ENCODE results near the gene CLK3.
"Not testable (repeated sequence)": the region's sequence is repeated elsewhere in the genome, so short reads cannot be mapped to it uniquely, and the experiment has no call there.

Gene CLK3

GRCh38 chr15:74615508-74616365 is at the start of gene CLK3:
CLK3 (plus strand) TSS chr15:74615836; CDS start chr15:74619197, 3,361 bp downstream.
- peak; percentile 97 for DNase-seq

DNA sequence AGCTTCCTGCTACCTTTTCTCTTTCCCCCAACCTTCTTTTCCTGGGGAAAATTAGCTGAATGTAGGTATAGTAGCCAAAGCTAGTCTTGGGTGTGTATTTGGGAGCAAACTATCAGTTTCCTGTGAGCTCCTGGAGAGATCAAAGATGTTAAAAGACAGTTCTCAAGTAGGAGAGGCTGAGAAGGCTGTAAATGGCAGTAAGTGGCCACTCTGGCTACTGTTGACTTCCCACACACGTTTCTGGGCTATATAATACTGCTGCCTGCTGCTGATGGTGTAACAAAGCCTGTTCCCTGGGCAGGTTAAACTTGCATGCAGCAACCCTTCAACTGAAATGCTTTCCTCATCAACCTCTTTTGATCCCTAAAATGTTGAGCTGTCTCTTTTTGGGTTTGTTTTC is 47.0 kb upstream of the CLK3 start:
- no peak for DNase-seq

- no peak for DNase-seq
Observed at GRCh38 chr15:74569731-74570070, 45.9 kb upstream of the CLK3 start.

DNA sequence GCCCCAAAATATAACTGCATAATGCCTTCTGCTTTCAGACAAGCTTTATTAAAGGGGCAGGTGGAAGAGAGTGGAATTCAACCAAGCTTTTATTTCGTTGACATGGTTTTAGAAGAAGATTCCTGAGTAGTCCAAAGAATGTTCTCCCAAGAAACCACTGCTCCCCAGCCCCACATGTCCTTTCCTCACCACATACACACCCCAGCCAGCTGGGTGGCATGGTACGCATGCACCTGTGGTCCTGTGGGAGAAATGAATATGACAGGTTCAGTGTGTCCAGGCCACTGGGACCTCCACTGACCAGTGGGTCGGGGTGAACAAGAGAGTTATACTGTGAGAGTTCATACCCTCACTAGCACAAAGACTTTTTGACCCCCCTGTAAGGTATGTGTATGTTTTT is 44.4 kb upstream of the CLK3 start:
- DNase-seq = no peak

DNA sequence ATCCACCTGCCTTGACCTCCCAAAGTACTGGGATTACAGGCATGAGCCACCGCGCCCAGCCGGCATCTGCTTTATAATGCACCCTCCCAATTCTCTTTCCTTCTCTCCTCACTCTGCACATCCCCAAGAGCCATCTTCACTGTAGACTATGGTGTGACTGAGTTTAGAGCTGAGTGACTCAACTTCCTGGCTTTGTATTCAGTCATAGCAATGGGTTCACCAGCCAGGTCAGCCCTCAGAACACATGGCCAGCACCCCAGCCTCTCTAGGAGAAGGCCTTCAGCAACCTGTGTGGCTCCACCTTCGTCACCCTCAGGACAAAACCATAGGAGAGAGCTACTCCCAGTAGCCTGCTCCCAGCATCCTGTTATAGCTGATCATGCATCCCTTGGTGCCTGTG is 41.6 kb upstream of the CLK3 start:
- no peak for DNase-seq

DNA sequence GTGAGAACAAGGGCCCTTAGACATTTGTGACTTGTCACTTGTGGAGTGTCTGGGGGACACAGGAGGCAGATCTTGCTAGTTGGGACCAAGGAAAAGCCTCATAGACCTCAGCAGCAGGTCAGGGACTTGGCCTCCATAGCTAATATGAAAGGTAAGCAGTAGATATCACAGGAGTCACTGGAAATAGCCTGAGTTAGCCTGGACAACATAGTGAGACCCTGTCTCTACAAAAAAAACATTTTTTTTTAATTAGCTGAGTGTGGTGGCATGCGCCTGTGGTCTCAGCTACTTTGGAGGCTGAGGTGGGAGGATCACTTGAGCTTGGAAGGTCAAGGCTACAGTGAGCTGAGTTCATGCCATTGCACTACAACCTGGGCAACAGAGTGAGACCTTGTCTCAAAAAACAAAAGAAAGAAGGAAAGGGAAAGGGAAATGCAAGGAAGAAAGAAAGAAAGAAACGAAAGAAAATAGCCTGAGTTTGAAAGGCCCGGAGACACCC is 37.1 kb upstream of the CLK3 start:
- DNase-seq = no peak

DNA sequence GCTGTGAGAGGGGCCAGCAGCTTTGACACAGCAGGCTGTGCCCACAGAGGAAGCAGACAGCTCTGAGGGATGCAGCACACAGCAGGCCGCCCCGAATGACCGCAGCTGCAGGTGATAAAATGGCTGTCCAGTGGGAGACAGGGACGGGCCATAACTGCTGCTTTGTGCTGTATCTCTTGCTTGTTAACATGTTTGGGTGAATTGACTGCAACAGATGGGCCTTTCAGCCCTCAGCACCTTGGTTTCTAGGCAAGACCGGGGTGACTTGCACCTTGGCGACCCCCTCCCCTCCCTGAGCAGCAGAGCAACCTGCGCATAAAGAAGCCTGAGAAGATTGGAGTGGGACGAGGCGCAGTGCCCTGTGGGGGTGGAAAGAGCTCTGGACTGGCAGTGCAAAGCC is 36.6 kb upstream of the CLK3 start:
- no peak for DNase-seq

GRCh38 chr15:74580538-74581350 is 34.9 kb upstream of the CLK3 start:
- DNase-seq = no peak

DNA sequence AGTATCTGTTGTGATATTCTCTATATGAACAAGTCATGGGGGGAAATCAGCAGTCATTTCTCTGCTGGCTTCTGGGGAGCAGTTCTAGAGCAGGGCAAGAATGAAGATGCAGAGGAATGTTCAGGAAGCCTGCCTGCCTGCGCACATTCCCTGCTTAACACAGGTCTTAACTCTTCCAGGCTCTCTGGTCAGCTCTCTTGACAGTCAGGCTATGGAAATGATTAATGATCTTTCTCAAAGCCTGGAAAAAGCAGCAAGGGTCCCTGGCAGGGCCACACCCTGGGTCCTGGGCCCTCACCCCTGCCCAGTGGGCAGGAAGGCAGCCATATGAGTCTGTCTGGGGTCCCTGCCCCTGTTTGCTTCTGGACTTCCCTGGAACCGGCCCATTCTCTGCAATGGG is 31.4 kb upstream of the CLK3 start:
- DNase-seq = no peak

DNA sequence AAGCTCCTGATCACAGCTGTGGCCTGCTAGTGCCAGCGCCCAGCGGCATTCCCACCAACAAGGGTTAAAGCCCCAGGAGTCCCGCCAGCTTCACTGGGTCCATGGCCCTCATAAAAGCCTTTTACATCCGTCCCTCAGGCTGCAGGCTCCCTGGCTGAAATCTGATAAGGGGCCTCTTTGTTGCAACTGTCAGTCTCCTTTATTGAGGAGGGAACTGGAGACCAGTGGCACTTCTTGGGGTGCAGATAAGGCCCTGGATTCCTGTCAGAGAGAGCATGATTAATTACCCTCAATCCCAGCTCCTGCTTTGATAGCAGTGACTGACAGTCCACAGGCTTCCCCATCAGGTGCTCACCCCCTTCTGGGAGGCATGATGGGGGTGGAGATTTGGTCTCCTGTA is 30.9 kb upstream of the CLK3 start:
- peak; percentile 66 for DNase-seq

- DNase-seq = no peak
Observed at GRCh38 chr15:74585191-74585590, 30.4 kb upstream of the CLK3 start.

DNA sequence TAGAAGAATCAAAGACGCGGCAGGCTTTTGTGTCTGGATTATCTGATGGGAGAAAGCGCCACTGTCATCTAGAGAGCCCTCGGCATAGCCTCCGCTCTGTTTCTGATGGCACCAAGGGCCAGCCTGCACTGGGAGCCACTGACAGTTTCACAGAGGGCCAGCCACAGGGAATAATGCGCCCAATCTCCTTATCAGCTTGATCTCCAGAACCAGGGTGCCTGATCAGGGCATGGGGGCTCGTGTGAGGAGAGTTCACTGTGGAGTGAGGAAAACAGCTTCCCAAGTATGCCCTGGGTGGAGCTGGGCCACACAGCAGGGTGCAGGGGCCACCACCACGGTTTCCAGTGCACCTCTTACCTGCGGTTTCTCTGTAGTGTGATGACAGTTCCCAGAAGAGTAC is 29.8 kb upstream of the CLK3 start:
- DNase-seq = no peak

DNA sequence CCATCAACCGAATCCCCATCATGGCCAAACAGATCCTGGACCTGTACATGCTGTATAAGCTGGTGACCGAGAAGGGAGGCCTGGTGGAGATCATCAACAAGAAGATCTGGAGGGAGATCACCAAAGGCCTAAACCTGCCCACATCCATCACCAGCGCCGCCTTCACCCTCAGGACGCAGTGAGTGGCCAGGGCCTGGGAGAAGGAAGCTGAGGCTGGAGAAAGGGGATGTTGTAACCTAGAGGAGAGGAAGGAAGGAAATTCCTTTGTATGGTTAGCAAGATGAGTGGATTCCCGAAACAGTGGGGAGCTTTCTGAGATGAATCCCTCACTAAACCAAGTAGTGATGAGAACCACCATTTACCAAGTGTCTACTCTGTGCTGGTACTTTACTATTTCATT is 25.8 kb upstream of the CLK3 start:
- DNase-seq = no peak

DNA sequence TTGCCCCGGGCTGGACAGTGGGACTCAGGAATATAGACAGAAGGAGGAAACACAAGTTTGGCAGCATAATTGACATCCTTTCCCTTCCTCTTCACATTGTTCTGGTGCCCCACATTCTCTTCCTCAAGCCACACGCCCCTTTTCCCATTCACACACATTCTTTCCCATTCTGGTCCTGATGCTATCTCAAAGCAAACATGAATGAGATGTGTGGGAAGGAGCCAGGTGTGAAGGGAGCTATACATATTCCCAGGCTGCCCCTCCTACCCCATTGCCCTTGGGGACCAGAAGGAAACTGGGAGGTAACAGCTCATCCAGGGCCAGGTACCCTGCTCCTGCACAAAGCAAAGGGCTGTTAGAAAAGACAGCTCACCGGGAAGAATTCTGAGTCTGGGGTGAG is 23.4 kb upstream of the CLK3 start:
- peak; percentile 72 for DNase-seq

DNA sequence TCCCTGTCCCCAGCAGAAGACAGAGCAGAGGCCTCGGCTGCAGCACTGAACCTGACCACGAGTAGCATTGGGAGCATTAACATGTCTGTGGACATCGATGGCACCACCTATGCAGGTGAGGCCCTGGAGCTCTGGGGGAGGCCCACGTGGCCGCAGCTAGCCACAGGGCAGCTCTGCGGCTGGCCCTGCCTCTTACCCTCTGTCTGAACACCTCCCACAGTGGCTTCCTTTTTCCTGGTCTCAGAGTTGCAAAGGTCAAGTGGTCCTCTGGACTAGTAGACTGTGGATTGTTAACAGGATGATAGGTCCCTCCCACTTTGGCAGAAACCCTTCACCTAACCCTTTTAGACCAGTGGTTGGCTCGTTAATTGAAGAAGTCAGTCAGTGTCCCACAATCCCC is 22.5 kb upstream of the CLK3 start:
- no peak for DNase-seq

DNA sequence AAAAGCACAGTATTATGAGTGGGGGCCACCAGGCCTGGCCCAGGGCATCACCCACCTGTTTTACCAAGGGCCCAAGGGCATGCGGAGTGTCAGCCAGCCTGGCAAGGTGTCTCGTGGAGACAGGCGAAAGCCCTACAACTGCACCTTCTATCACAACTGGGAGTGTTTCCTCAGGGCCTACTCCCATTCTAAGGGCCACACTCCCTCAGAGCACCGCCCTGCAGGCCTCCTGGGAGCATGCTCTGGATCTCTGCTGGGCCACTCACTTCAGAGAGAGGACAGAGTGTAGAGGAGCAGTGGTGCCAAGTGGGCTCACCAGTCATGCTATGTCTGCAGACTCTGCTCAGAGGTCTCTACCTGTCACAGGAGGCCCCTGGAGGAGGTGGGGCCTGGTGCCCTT is 21.2 kb upstream of the CLK3 start:
- DNase-seq = no peak

- DNase-seq = no peak
Observed at GRCh38 chr15:74595271-74595670, 20.4 kb upstream of the CLK3 start.

- not testable (repeated sequence) for DNase-seq
Observed at GRCh38 chr15:74596736-74597135, 18.9 kb upstream of the CLK3 start.

DNA sequence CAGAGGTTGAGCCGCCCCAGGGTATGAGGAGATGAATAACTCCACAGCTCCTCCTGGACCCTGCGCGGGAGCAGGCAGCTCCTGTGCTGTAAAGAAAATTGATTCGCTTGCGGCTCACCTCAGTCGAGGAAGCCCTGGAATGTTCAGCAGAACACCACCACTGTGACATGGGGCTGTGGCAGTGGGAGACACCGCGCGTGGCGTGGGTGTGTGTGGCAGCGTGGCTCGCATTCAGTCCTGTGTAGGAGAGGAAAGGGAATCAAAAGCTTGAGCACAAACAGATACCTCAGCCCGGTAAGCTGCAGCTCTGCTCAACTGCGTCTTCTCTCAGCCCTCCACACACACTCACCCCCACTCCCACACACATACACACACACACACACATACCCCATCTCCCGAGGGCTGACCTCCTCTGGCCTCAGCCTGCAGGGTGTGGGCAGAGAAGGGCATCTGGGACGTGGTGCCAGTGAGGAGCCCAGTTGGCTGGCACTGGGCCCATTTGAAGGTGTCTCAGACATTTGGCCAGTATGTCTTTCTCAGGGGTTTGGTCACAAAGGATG is 18.4 kb upstream of the CLK3 start:
- DNase-seq = not testable (repeated sequence)

DNA sequence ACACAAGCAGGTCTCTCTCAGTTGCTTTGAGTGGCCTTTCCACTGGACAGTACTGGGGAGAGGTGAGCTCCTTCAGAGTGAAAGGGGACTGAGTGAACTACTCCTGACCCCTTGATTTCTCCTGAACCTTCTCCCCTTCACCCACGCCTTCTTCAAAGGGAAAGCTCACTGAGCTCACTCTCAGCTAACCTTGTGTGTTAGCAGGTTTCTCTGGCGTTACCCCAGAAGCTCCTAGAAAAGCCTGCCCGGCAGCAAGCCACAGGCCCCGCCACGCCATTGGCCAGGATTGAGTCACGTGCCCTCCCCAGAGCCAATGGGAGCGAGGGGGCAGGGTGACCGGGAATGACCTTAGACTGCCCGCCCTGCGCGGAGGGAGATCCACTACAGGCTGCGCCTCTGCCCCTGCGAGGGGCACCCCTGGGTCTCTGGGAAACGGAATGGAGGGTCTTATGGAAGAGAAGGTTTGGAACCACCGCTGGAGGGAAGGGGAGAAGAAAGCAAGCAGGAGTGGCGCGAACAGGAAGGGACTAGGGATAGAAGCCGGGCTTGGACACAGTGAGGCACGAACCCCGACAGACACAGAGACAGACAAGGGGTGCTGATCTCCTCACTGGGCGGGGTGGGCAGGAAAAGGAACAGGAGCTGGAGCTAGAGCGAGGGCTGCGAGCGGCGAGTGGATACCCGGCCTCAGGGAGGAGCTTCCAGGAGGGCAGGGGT is 17.4 kb upstream of the CLK3 start:
- peak; percentile 79 for DNase-seq

DNA sequence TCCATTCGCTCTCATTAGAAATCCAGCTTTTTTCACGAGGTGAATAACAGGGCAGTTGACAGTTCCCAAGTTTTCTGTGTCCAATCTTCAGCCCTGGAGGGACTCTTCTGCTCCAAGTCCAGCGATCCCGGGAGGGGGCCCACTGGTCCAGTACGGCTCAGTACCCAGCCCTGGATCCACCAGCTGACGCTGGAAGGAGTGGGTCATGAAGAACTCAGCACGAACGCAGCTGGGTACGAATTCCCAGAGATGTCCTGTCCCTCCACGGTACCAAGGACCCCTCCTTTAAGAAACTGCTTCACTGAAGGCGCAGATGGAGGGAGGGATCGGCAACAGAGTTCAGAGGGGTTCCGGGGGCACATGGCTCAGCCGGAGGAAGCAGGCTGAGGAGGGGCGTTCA is 16.5 kb upstream of the CLK3 start:
- DNase-seq = peak; percentile 43

DNA sequence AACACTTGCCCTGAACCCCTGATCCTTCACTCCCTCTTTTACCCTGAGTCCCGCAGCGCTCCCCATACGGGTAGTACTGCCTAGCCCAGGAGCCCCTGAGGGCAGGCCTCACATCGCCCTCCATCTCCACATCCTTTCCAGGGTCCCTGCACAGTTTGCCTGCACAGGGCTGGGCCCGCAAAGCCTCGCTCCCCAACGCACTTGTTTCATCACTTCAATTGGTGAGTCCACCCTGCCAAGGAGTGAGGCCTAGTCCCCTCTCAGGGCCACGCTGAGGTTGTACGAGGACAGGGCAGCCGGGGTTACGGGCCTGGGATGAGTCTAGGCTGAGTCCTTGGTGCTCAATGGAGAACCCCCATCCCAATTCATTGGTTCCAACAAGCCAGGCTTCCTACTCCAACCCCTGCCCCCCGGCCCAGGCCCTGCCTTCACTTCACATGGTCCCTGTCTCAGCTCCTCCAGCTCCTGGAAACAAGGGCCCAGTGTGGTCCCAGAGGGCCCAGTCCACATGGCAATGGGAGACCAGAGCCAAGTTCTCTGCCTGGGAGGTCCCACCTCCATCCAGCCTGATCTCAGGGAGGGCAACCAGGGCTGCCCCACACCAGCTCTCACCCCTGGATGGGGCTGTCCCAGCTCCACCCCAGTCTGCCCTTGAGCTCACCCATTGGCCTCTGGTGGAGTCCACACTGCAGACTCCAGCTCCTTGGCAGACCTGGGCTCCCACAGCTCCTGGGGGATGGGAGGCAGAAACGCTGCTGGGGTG is 12.4 kb upstream of the CLK3 start:
- no peak for DNase-seq

All from islet precursor cell (in vitro differentiated cells).